ENCODE measurements around the gene GRB10.
"Not testable (repeated sequence)": the region's sequence is repeated elsewhere in the genome, so short reads cannot be mapped to it uniquely, and the experiment has no call there.

Gene GRB10

GRCh38 chr7:50565977-50566376 lies 216.7 kb downstream of the GRB10 start:
- DNase-seq = no peak

DNA sequence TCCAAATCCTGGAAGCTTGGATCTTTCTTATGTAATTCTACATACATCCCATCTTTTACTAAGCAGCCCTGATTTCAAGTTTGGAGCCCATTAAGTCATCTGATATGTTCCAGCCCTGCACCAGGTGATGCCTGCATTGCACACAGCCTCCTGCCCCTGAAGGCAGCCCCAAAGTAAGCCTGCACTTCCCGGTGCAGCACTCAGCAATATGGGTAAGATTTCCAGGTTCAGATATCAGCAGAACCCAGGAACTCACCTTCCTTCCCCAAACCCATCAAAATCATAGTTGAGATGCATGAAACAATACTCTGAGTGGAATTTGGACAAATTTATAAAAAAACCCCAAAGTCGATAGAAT lies 217.2 kb downstream of the GRB10 start:
- DNase-seq = no peak

DNA sequence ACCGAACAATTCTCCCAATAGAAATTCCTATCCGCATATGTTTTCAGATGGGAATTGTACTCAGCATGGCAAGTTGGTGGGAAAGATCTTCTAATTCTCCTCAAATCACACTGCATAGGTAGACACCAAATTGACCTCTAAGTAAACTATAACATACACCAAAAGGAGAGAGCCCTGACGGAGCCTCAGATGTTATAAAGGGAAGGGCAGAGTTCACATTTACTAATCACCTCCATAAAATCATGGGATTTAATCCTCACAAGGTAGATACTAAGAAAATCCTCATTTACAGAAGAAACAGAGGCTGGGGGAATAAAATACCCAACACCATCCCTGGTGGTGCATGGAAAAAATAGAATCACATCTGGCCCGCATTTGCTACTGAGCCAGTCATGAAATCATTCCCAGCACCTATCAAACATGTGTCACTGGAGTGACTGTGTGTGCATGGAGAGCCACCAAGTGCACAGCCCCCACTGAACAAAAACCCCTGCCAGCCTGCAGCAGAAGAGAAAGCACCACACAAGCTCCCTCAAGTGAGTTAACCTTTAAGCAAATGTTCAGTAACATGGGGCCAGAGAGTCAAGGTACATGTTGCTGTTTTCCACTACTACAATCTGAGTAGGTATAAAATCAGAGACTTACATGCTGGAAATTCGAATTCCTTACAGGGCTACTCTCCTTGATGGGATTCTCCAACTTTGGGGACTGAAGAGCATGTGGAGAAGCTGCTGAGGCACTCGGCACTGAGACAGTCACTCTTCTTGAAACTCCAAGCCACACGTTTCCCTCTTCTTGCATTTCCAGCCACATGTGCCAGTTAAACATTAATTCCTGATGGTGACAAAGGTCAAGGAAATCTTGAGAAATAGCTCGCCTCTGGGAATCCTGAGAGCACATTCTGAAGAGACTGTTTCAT lies 217.8 kb downstream of the GRB10 start, which contains the start of gene DDC:
TSS of gene DDC (minus strand) at position 766 of the 919 bp plus-strand sequence. CDS start 21,320 bp downstream, outside the sequence.
- DNase-seq = no peak

DNA sequence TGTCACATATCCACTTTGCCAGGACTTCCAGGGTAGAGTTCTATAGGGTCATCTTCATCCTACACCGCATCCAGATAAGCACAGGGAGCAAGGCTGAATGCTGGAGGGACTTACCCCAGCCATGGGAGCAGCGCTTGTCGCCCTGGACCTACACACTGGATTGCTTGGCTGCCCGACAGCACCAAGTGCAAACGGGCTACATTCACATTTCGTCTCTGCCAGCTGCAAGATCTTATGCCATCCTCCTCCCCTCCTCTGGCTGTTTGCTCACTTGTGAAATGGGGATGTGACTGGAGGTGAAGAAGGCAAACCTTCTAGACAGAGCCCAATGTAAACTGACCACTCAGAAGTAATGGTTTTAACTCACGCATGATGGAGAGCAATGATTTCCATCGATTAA lies 218.5 kb downstream of the GRB10 start:
- no peak for DNase-seq

DNA sequence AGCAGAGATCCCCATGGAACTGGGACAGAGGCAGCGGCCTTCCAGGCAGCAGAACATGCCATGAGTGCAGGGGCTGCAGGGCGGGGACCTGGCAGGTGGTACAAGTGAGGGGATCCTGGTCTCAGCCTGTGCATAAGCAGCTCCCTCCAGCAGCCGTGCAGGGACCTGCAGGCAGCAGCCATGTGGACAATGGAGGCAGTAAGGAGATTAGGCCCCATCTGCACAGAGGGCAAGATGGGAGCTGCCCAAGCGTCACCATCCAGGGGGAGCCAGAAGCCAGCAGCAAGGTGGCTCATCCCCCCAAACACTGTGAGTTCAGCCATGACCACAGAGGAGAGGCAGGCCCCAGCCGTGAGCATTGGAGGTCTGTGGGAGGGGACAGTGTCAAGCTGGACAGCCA lies 220.6 kb downstream of the GRB10 start:
- no peak for DNase-seq

GRCh38 chr7:50560865-50561351 lies 221.8 kb downstream of the GRB10 start:
- DNase-seq = peak in 1 of 2 experiments; percentile 24

DNA sequence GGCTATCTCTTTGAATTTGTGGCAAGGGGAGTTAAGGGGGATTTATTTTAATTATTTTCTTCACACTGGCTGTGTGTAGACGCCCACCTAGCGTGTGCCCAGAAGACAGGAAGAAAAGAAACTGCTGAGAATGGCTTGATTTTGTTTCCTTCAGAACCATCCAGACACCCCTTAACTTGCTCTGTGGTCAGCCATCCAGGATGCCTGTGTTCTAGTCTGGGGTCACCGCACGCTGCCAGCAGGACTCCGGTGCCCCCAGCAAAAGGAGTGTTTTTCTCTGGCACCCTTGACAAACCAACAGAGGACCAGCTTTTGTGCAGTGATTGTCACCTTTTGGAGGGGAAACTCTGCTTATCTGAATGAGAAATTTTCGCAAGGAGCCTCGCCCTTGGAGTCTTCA lies 222.8 kb downstream of the GRB10 start:
- DNase-seq = no peak

- DNase-seq = no peak
These were observed 224.2 kb downstream of the GRB10 start for GRCh38 chr7:50558294-50559053.

DNA sequence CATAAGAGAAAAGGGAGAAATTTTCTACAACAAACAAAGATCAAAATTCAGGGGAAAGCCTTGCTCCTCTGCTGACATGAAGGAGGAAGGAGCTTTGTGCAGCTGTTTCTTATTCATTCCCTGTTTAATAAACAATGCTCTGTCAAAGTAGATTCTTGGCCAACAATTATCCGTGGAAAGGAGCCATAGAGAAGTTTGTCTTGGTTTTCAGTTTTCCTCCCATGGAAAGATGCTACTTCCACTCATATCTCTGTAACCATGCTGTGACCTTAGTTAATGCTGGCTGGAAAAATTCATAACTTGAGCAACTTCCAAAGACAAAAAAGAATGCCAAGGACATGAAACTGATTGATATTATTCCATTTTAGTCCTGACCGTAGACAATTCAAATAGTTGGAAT lies 225.6 kb downstream of the GRB10 start:
- DNase-seq = no peak

- DNase-seq = no peak
These were observed 226.3 kb downstream of the GRB10 start for GRCh38 chr7:50556247-50556991.

GRCh38 chr7:50555594-50556140 lies 227.0 kb downstream of the GRB10 start:
- DNase-seq = no peak

DNA sequence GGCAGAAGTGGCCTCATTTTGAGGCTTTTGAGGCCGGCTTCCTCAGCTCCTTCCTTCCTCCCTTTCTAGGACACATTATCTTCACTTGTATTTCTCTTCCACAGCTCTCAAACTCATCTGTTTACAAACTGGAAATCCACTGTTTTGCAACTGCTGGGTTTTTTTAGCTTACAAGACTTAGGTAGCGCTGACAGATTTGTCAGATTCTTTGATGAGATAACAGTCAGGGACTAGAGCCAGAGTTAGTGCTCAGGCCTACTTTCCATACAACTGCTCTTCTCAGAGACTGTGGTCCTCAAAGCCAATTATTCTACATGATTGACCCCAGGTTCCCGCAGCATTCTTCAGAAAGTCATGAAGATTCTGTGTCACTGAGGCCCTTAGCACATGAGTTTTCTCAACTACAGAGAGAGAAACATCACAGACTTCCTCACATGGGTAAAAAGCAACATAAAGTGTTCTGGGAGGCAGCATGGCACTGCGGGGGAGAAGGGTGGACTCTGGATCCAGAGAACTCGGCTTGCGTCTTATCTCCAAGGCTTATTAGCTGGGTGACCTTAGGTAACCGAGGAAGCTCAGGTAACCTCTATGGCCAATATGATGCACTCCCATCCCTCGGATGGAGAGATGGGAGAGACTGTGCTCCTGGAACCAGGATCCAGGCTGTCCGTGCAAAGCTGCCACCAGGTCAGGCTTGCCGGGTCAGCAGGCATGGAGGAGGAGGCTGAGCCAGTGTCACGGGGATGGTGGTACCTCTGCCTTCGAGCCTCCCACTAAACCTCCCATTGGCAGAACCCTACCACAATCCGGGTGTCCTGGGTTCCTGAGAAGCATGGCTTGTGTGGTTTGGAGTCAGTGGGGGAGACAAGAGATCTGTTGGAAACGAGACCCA lies 228.0 kb downstream of the GRB10 start:
- no peak for DNase-seq

- no peak for DNase-seq
These were observed 228.7 kb downstream of the GRB10 start for GRCh38 chr7:50553973-50554372.

DNA sequence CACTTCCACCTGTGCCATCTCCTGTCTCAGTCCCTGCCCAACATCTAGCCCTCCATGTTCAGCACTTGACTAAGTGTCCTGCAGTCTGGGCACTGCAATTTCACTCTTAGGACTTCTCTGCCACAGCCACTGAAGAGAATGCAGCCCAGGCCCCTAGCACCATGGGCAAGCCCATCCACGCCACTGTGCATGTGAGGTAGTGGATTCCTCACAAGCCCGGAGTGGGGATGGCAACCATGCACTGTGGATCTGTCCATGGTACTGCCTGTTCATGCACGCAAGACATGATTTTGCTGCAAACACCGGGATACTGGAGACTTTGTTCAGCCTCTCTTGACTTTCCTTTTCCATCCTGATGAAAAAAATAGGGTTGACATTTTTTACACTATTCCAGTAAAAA lies 229.8 kb downstream of the GRB10 start:
- no peak for DNase-seq

DNA sequence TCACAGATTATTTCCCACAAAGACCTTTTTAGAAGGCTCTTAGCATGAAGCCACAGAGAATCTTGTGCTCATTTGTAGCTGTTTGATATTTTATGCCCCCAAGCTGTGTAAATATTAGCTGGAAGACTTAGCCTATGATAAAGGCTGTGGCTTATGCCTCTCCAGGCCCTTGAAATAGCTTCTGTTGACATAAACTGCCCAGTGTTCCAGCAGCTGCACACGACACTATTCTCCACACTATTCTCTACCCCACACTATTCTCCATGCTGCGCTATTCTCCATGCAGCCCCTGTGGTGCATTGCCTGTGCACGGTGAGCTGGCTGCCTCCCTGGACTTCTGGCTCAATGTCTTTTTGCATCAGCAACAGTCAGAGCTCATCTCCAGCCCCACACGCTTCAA lies 230.6 kb downstream of the GRB10 start:
- no peak for DNase-seq

- DNase-seq = not testable (repeated sequence)
These were observed 237.1 kb downstream of the GRB10 start for GRCh38 chr7:50545613-50546012.

DNA sequence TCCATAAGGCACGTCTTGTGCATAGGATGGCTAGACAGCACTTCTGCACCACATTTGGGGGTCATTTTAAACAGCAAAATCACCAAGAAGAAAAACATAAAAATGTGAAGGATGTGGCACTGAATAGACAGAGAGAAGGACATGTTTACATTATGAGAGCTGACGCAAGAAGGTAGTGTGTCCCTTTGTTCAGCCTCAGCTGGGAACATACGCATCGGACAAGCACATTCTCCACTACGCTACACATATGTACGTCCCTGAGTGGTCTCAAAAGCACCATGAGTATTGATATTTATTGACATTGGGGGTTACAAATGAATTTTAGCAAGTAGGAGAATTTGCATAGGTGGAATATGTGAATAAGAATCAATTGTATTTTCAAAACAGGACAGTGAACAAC lies 237.7 kb downstream of the GRB10 start:
- DNase-seq = no peak

DNA sequence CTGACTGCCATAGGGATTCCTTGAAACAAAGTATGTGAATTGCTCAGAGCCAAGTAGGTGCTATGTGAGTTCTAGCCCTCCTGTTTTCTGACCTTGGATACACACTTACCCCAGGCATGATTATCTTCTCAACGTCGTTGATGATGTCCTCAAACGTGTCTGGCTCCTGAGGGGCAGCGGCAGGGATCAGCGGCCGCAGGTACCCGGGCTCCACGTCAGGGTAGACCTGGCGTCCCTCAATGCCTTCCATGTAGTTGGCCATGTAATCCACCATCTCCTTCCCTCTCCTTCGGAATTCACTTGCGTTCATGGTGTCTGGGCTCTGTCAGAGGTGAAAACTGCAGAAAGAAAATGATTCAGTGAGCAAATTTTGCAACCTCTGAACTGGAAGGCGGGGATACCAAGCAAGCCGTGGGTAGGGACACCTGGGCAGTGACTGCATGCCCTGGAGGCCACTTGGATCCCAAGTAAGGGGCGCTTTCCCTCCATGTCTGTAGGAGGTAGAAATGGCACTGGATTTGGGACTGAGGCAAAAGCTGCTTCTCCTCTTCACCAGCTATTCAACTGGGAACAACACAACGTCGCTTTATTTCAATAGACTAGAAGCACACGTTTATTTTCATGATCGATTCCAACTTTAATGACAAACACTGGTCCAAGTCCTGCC lies 238.8 kb downstream of the GRB10 start:
- no peak for DNase-seq

DNA sequence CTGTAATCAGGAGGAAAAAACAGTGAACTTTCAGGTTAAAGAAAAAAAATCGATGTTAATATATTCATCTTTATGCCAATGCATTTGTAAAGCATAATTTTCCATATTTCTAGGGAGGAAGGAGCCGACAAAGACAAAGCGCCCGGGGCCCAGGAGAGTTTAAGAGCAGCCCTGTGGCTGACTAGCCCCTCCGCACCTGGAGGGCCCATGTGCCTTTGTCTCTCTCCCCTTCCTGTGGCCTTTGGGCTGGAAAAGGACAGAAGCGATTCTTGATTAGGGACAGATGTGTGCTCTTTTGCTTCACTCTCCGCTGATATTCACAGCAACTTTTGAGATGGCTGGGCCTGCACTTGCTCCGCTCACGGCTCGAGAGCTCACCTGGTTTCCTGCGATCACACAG lies 240.6 kb downstream of the GRB10 start:
- DNase-seq = no peak

- DNase-seq = no peak
These were observed 241.7 kb downstream of the GRB10 start for GRCh38 chr7:50540785-50541579.
